K562 (cell line): ENCODE results near the gene UBL7.

Source experiments
- CBX8 ChIP-seq: fragments of 200-600 bp; sonication (generic); IDR thresholded peaks from 2 replicates; pipeline ENCODE4 v1.6.1; 2012; ENCODE audit warnings: borderline replicate concordance, mixed run types, low read depth, mild to moderate bottlenecking, moderate library complexity, mixed read lengths, low read length, control low read depth, inconsistent platforms; ENCODE audit not compliant: poor library complexity, severe bottlenecking; ENCODE audit errors: extremely low read depth
- CEBPG ChIP-seq, 3 experiments: fragments of 200-800 bp in 1 of 3; sonication (Bioruptor generic) in 1 of 3; sonication (generic) in 1 of 3; formaldehyde crosslinking in 1 of 3; IDR thresholded peaks in 2 of 3; conservative IDR thresholded peaks in 1 of 3; 2 replicates each; pipeline versions ENCODE4 v1.6.1 to v1.8.0; 2016 to 2022; ENCODE audit warnings: missing compliant biosample characterization in 2 of 3, missing genetic modification characterization in 2 of 3, mild to moderate bottlenecking in 1 of 3, missing genetic modification reagents in 1 of 3
- JUN ChIP-seq, 2 experiments: sonication (generic) in 1 of 2; formaldehyde crosslinking in 1 of 2; IDR thresholded peaks; 2 replicates each; pipeline versions ENCODE4 v1.6.1 to v1.8.0; 2012 to 2022; ENCODE audit warnings: borderline replicate concordance in 2 of 2, mild to moderate bottlenecking in 2 of 2, improper control_type of control experiment in 1 of 2, low read depth in 1 of 2, low read length in 1 of 2, missing genetic modification reagents in 1 of 2
- NR2F6 ChIP-seq: fragments of 450-650 bp; formaldehyde crosslinking; IDR thresholded peaks from 2 replicates; pipeline ENCODE4 v1.4.0; 2020; ENCODE audit warnings: mild to moderate bottlenecking
- POLR2A ChIP-seq: fragments of 450-650 bp; conservative IDR thresholded peaks from 2 replicates; pipeline ENCODE4 v1.6.1; 2016
- POLR3A ChIP-seq: IDR thresholded peaks from 2 replicates; pipeline ENCODE4 v1.6.1; 2011; ENCODE audit warnings: borderline replicate concordance, mild to moderate bottlenecking, moderate library complexity; ENCODE audit not compliant: insufficient read length, insufficient read depth; ENCODE audit errors: extremely low read depth
- RBM14 ChIP-seq: fragments of 200-400 bp; formaldehyde crosslinking; IDR thresholded peaks from 2 replicates; pipeline ENCODE4 v1.6.1; 2018; ENCODE audit warnings: low read depth, mild to moderate bottlenecking, low read length, moderate library complexity, borderline replicate concordance; ENCODE audit not compliant: insufficient read depth
- SMARCB1 ChIP-seq: IDR thresholded peaks from 2 replicates; pipeline ENCODE4 v1.6.1; 2011; ENCODE audit warnings: improper control_type of control experiment, low read depth; ENCODE audit not compliant: insufficient read length
- ZNF780A ChIP-seq: fragments of 250-450 bp; sonication (Bioruptor Pico); IDR thresholded peaks from 2 replicates; pipeline ENCODE4 v1.5.0; 2021; ENCODE audit warnings: mild to moderate bottlenecking
- TF ChIP-seq, protein P1 (sequence below), 3 experiments: IDR thresholded peaks in 2 of 3; conservative IDR thresholded peaks in 1 of 3; 2 replicates each; pipeline ENCODE4 v1.5.1; 2011 to 2012; ENCODE audit warnings: low read length in 3 of 3, mild to moderate bottlenecking in 3 of 3, control low read depth in 2 of 3, improper control_type of control experiment in 1 of 3, inconsistent platforms in 1 of 3, low read depth in 1 of 3, mixed read lengths in 1 of 3, moderate library complexity in 1 of 3; ENCODE audit not compliant: insufficient read depth in 2 of 3
- TF ChIP-seq, protein P2 (sequence below): sonication (generic); formaldehyde crosslinking; IDR thresholded peaks from 2 replicates; pipeline ENCODE4 v1.8.0; 2022; ENCODE audit warnings: mild to moderate bottlenecking, missing genetic modification reagents
- TF ChIP-seq, protein P3 (sequence below): sonication (generic); formaldehyde crosslinking; IDR thresholded peaks from 2 replicates; pipeline ENCODE4 v1.9.0; 2022; ENCODE audit warnings: mild to moderate bottlenecking, missing genetic modification reagents

DNA sequence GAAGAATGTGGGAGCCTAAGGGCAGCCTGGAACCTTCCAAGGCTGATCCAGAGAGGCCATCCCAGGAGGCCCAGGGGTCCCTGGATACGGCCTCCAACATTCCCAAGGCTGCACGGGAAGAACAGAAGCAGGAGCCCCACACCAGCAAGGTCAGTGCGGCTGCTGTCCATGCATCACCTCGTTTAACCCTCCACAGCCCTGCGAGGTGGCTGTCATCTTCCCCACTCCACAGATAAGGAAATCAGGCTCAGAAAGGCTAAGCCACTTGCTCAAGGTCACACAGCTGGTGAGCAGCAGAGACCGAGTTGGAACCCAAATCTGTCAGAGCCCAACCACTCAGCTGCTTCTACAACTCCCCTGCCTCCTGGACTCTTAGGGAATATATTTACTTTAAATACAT, 48.8 kb downstream of the UBL7 start:
- TF ChIP-seq, protein P1, sequence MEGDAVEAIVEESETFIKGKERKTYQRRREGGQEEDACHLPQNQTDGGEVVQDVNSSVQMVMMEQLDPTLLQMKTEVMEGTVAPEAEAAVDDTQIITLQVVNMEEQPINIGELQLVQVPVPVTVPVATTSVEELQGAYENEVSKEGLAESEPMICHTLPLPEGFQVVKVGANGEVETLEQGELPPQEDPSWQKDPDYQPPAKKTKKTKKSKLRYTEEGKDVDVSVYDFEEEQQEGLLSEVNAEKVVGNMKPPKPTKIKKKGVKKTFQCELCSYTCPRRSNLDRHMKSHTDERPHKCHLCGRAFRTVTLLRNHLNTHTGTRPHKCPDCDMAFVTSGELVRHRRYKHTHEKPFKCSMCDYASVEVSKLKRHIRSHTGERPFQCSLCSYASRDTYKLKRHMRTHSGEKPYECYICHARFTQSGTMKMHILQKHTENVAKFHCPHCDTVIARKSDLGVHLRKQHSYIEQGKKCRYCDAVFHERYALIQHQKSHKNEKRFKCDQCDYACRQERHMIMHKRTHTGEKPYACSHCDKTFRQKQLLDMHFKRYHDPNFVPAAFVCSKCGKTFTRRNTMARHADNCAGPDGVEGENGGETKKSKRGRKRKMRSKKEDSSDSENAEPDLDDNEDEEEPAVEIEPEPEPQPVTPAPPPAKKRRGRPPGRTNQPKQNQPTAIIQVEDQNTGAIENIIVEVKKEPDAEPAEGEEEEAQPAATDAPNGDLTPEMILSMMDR (IDR thresholded peaks at IDR 0.05 in 2 of 3, conservative IDR thresholded peaks at IDR 0.05 in 1 of 3; ENCODE audit: insufficient read depth in 2 of 3, low read depth in 1 of 3, low read length in 3 of 3): no peak
- no peak for TF ChIP-seq POLR2A
- TF ChIP-seq, protein P2, sequence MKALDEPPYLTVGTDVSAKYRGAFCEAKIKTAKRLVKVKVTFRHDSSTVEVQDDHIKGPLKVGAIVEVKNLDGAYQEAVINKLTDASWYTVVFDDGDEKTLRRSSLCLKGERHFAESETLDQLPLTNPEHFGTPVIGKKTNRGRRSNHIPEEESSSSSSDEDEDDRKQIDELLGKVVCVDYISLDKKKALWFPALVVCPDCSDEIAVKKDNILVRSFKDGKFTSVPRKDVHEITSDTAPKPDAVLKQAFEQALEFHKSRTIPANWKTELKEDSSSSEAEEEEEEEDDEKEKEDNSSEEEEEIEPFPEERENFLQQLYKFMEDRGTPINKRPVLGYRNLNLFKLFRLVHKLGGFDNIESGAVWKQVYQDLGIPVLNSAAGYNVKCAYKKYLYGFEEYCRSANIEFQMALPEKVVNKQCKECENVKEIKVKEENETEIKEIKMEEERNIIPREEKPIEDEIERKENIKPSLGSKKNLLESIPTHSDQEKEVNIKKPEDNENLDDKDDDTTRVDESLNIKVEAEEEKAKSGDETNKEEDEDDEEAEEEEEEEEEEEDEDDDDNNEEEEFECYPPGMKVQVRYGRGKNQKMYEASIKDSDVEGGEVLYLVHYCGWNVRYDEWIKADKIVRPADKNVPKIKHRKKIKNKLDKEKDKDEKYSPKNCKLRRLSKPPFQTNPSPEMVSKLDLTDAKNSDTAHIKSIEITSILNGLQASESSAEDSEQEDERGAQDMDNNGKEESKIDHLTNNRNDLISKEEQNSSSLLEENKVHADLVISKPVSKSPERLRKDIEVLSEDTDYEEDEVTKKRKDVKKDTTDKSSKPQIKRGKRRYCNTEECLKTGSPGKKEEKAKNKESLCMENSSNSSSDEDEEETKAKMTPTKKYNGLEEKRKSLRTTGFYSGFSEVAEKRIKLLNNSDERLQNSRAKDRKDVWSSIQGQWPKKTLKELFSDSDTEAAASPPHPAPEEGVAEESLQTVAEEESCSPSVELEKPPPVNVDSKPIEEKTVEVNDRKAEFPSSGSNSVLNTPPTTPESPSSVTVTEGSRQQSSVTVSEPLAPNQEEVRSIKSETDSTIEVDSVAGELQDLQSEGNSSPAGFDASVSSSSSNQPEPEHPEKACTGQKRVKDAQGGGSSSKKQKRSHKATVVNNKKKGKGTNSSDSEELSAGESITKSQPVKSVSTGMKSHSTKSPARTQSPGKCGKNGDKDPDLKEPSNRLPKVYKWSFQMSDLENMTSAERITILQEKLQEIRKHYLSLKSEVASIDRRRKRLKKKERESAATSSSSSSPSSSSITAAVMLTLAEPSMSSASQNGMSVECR (CRISPR knock-in tag): no peak
- no peak for TF ChIP-seq POLR3A
- no peak for TF ChIP-seq CBX8
- TF ChIP-seq CEBPG (CRISPR knock-in tag; IDR thresholded peaks at IDR 0.05): no peak
- no peak for TF ChIP-seq CEBPG (tag; conservative IDR thresholded peaks at IDR 0.05 in 1 of 2, IDR thresholded peaks at IDR 0.05 in 1 of 2)
- TF ChIP-seq ZNF780A (CRISPR knock-in tag): no peak
- no peak for TF ChIP-seq SMARCB1
- no peak for TF ChIP-seq NR2F6 (CRISPR knock-in tag)
- TF ChIP-seq, protein P3, sequence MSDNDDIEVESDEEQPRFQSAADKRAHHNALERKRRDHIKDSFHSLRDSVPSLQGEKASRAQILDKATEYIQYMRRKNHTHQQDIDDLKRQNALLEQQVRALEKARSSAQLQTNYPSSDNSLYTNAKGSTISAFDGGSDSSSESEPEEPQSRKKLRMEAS (CRISPR knock-in tag): no peak
- no peak for TF ChIP-seq JUN (IDR thresholded peaks at IDR 0.05; ENCODE audit: borderline replicate concordance, low read depth, low read length)
- TF ChIP-seq JUN (CRISPR knock-in tag; IDR thresholded peaks at IDR 0.05; ENCODE audit: borderline replicate concordance): no peak
- TF ChIP-seq RBM14: no peak
